ENCODE data around the gene PACRG.

The PACRG gene

DNA sequence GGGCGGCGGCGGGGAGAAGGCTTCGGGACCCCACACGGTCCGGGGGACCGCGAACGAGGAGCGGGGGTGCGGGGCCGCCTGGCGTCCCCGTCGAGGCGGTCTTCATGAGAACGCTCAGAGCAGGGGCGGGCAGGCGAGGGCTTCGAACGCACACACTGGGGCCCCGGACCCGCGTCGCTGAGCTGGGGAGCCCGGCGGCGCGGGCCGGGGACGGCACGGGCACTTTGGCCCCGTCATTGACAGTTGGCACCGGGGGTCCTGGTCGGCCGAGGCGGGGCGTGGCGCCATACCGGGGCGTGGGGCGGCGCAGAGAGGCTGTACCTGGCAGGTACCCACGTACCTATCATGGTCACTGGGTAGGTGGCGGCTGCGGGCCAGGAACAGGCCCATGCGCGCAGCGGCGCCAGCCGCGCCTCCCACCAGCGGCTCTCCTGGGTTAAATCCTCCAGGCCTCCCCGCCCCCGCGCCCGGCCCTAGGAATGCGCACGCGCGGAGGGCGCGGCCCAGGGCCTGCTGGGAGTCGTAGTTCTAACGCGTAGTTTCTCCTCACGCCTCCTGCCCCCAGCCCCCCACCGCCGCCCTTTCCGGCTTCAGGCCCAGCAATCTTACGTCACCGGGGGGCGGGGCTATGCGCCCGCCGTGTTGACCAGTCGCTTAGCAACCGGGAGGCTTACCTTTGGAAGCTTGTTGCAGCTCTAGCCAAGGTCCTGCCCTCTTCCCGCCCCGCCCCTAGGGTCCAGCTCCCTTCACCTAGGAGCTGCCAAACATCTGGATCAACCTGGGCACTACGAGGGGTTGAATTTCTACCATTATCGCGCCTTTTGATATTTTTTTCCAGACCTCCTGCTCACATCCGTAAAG lies at the start of gene PACRG, which contains the start of gene PRKN:
PACRG (plus strand) TSS at position 653 of the 861 bp plus-strand sequence.
PRKN (minus strand) TSS at position 445 of the 861 bp plus-strand sequence.
- TF ChIP-seq, protein P1, sequence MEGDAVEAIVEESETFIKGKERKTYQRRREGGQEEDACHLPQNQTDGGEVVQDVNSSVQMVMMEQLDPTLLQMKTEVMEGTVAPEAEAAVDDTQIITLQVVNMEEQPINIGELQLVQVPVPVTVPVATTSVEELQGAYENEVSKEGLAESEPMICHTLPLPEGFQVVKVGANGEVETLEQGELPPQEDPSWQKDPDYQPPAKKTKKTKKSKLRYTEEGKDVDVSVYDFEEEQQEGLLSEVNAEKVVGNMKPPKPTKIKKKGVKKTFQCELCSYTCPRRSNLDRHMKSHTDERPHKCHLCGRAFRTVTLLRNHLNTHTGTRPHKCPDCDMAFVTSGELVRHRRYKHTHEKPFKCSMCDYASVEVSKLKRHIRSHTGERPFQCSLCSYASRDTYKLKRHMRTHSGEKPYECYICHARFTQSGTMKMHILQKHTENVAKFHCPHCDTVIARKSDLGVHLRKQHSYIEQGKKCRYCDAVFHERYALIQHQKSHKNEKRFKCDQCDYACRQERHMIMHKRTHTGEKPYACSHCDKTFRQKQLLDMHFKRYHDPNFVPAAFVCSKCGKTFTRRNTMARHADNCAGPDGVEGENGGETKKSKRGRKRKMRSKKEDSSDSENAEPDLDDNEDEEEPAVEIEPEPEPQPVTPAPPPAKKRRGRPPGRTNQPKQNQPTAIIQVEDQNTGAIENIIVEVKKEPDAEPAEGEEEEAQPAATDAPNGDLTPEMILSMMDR (IDR thresholded peaks at IDR 0.05), result no peak

DNA sequence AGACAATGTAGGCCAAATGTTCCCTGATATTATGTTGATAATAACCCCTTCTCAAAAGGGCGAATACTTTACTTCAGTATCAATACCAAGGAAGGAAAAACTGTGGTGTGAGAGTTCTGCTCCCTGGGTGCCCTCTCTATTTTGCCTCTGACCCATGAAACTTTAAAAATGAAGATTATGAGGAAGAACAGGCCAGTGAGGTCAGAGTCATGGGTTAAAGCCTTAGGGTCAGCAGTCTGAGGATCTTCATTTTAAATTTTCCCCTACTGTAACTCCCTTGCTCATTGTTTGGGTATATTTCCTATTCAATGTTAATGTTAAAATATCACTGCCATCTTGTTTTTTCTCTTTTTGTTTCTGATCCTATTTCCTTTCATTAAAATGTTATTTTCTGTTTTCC lies 48.1 kb upstream of the PACRG start:
- TF ChIP-seq, protein P1 (IDR thresholded peaks at IDR 0.05), result no peak

DNA sequence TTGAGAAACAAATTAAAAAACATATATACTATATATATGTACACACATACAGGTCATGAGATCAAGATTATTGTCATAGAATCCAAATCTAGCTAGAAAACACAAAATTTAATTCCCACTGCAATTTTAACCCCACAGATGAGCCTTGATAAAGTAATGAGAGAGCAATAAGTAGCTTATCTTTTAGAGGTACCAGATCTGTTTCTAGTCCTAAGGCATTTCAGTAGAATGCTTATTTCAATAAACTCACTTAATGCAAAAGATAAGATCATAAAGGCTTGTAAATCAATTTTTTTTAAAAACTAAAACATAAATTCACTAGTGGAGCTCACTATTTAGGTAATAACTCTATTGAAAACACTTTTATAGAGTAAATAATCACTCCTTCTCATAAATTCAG lies 47.4 kb upstream of the PACRG start:
- TF ChIP-seq, protein P1 (IDR thresholded peaks at IDR 0.05), result no peak

DNA sequence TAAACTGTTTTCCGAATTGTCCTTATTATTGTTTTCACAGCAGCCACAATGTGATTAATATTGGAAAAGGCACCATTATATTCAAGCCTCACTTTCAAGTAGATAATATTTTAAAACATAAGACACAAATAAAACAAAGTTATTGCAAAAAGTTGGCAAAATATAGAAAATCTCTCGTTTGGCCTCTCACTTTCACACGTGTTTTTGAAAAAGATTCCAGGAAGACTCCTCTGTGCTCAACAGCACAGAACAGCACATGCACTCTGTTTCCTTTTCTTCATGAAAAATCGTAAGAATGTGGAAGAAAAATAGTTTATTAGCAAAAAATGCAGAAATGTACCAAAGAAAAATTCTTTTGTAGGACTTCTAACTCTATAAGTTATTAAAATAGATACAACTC lies 46.9 kb upstream of the PACRG start:
- TF ChIP-seq, protein P1 (IDR thresholded peaks at IDR 0.05), result no peak

DNA sequence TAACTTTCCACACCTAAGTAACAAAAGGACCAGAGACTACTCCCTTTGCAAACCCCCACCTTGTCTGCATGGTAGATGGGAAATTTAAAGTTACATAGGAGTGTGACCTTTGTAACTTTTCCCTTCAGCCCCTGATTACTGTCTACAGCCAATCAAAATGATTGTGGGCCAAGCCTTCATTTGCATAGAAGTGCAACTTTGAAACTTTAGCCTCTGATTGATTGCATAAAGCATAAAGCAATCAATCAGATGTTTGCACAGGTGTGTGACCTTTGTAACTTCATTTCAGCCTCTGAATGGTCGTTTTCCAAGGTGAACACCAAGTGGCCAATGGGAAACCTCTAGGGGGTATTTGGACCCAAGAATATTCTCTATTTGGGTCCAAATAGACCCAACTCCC lies 46.3 kb upstream of the PACRG start:
- TF ChIP-seq, protein P1 (IDR thresholded peaks at IDR 0.05), result no peak

DNA sequence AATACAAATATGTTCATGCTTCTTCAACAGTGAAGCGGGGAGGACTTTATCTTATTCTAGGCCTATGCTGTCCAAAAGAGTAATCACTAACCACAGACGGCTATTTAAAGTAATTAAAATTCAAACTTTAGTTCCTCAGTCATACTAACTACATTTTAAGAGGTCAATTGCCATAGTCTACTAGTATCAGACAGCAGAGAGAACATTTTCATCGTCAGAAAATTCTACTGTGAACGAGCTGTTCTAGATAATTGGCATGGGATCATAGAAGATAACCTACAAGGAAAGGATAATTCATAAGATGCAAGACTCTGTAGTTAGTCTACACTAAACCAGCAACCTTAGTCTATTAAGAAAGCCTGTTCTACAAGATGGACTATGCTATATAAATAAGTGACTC lies 44.6 kb upstream of the PACRG start:
- TF ChIP-seq, protein P1 (IDR thresholded peaks at IDR 0.05), result no peak

DNA sequence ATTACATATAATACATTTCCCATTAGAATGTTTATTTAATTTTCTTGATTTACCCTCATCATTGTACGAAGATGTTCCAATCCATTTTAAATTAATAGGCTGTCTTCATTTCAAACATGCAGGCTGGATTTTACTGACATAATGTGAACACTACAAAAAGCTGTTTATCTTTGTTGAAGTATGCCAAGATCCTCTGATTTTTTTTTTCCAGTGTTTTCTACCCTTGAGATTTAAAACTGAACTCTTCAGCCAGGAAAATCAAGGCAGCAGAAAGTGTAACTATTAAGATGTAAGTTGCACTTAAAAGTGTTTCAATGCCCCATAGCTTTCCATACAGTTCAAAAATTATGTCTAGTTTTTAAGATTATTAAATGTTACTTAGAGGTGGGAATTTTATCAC lies 43.7 kb upstream of the PACRG start:
- TF ChIP-seq, protein P1 (IDR thresholded peaks at IDR 0.05), result no peak
